Liver (tissue), 9 donors: ENCODE data around the gene ANGPTL7. TPM values are rescaled to one million over a fixed set of nuclear protein-coding genes. Genes with fewer than 3 reads are reported as not detected.

ENCODE experiments used
- DNase-seq: peaks from one replicate; pipeline ENCODE4 v3.0.0-alpha.2; 2017; ENCODE audit warnings: low spot score
- H3K27ac ChIP-seq, 2 donors: one replicate each; pipeline ENCODE4 v1.7.0; 2013; ENCODE audit warnings: inconsistent platforms in 2 of 2, low read length in 2 of 2, control low read depth in 1 of 2, low read depth in 1 of 2, mild to moderate bottlenecking in 1 of 2
- H3K27me3 ChIP-seq, 4 donors: one replicate each; pipeline versions ENCODE4 v1.6.1 to v1.7.0; 2013; ENCODE audit warnings: low read length in 3 of 4, inconsistent platforms in 1 of 4, mild to moderate bottlenecking in 1 of 4, moderate library complexity in 1 of 4; ENCODE audit not compliant: control insufficient read depth in 4 of 4, insufficient read depth in 4 of 4
- H3K36me3 ChIP-seq, 4 donors: one replicate each; pipeline versions ENCODE4 v1.6.1 to v1.7.0; 2013; ENCODE audit warnings: low read length in 3 of 4, mild to moderate bottlenecking in 3 of 4, low read depth in 1 of 4, moderate library complexity in 1 of 4; ENCODE audit not compliant: control insufficient read depth in 4 of 4, insufficient read depth in 3 of 4
- H3K4me1 ChIP-seq, 4 donors: one replicate each; pipeline versions ENCODE4 v1.6.1 to v1.7.0; 2013; ENCODE audit warnings: low read length in 3 of 4, mild to moderate bottlenecking in 3 of 4, moderate library complexity in 1 of 4; ENCODE audit not compliant: control insufficient read depth in 4 of 4, insufficient read depth in 4 of 4
- H3K4me3 ChIP-seq, 3 donors: one replicate each; pipeline versions ENCODE4 v1.6.1 to v1.7.0; 2013; ENCODE audit warnings: low read length in 3 of 3, control low read depth in 1 of 3, low read depth in 1 of 3, mild to moderate bottlenecking in 1 of 3
- H3K9ac ChIP-seq, 2 donors: one replicate each; pipeline ENCODE4 v1.7.0; 2013; ENCODE audit warnings: low read length in 2 of 2, mild to moderate bottlenecking in 2 of 2, moderate library complexity in 2 of 2, control low read depth in 1 of 2, low read depth in 1 of 2
- H3K9me3 ChIP-seq, 4 donors: one replicate each; pipeline versions ENCODE4 v1.6.1 to v1.7.0; 2013; ENCODE audit warnings: low read length in 3 of 4; ENCODE audit not compliant: control insufficient read depth in 4 of 4
- ATF3 ChIP-seq: IDR thresholded peaks from 2 replicates; pipeline ENCODE4 v1.6.1; 2016; ENCODE audit warnings: antibody characterized with exemption
- EGR1 ChIP-seq, 2 donors: IDR thresholded peaks; 2 replicates each; pipeline ENCODE4 v1.6.1; 2016 to 2018; ENCODE audit warnings: antibody characterized with exemption in 2 of 2, low read depth in 2 of 2
- FOXA1 ChIP-seq: IDR thresholded peaks from 2 replicates; pipeline ENCODE4 v1.6.1; 2016; ENCODE audit warnings: antibody characterized with exemption
- GABPA ChIP-seq, 2 donors: IDR thresholded peaks in 1 of 2; conservative IDR thresholded peaks in 1 of 2; 2 replicates each; pipeline ENCODE4 v1.6.1; 2016; ENCODE audit warnings: antibody characterized with exemption in 2 of 2, mild to moderate bottlenecking in 1 of 2, moderate library complexity in 1 of 2
- HNF4A ChIP-seq, 2 donors: conservative IDR thresholded peaks; 2 replicates each; pipeline ENCODE4 v1.6.1; 2016; ENCODE audit warnings: antibody characterized with exemption in 2 of 2, mild to moderate bottlenecking in 2 of 2
- HNF4G ChIP-seq: IDR thresholded peaks from 2 replicates; pipeline ENCODE4 v1.6.1; 2016; ENCODE audit warnings: antibody characterized with exemption
- JUND ChIP-seq, 2 donors: IDR thresholded peaks; 2 replicates each; pipeline ENCODE4 v1.6.1; 2016; ENCODE audit warnings: antibody characterized with exemption in 2 of 2
- MAX ChIP-seq: IDR thresholded peaks from 2 replicates; pipeline ENCODE4 v1.6.1; 2016; ENCODE audit warnings: antibody characterized with exemption
- NR2F2 ChIP-seq: IDR thresholded peaks from 2 replicates; pipeline ENCODE4 v1.6.1; 2016; ENCODE audit warnings: antibody characterized with exemption
- REST ChIP-seq: IDR thresholded peaks from 2 replicates; pipeline ENCODE4 v1.6.1; 2016; ENCODE audit warnings: antibody characterized with exemption, mild to moderate bottlenecking
- RXRA ChIP-seq, 2 donors: IDR thresholded peaks; 2 replicates each; pipeline ENCODE4 v1.6.1; 2017 to 2018; ENCODE audit warnings: antibody characterized with exemption in 2 of 2, mild to moderate bottlenecking in 1 of 2
- SP1 ChIP-seq: IDR thresholded peaks from 2 replicates; pipeline ENCODE4 v1.6.1; 2018; ENCODE audit warnings: antibody characterized with exemption, mild to moderate bottlenecking
- TAF1 ChIP-seq: conservative IDR thresholded peaks from 2 replicates; pipeline ENCODE4 v1.6.1; 2016; ENCODE audit warnings: antibody characterized with exemption, mild to moderate bottlenecking
- YY1 ChIP-seq: IDR thresholded peaks from 2 replicates; pipeline ENCODE4 v1.6.1; 2016; ENCODE audit warnings: antibody characterized with exemption, mild to moderate bottlenecking
- ZBTB33 ChIP-seq: IDR thresholded peaks from 2 replicates; pipeline ENCODE4 v1.6.1; 2016; ENCODE audit warnings: antibody characterized with exemption
- WGBS: extraction: QIAGEN DNeasy Blood & Tissue Kit; methylation state at CpG from one replicate; pipeline ENCODE4 v1.1.7; 2013; 5-methylcytosine and 5-hydroxymethylcytosine counted together
- polyA plus RNA-seq, 2 donors: library from polyadenylated mRNA; stranded (reverse) in 1 of 2; unstranded in 1 of 2; fragments of 200-250 nt in 1 of 2; fragments of >200 nt in 1 of 2; fragmentation: Nextera tagmentation in 1 of 2; extraction: Ambion mirVana in 1 of 2; gene quantifications; one replicate each; pipeline versions ENCODE4 v1.2.1 to v1.2.3, GENCODE V29; 2013 to 2015
- total RNA-seq, 2 donors: library from RNA; depleted of rRNA; stranded (reverse); fragments of >200 nt; gene quantifications; one replicate each; pipeline ENCODE4 v1.2.3, GENCODE V29; 2014
- TF ChIP-seq, protein P1 (sequence below): fragments of 150-350 bp; IDR thresholded peaks from 2 replicates; pipeline ENCODE4 v1.5.1; 2017; ENCODE audit warnings: improper control_type of control experiment, low read depth, low read length; ENCODE audit not compliant: missing input control
- donor health status: healthy.
- donor health status: healthy.
- donor health status: healthy.
- donor health status: healthy.
- donor health status: healthy.

Gene ANGPTL7
- total and polyA plus RNA-seq, 4 donors = 0.06 to 0.07 TPM; not detected in 2

DNA sequence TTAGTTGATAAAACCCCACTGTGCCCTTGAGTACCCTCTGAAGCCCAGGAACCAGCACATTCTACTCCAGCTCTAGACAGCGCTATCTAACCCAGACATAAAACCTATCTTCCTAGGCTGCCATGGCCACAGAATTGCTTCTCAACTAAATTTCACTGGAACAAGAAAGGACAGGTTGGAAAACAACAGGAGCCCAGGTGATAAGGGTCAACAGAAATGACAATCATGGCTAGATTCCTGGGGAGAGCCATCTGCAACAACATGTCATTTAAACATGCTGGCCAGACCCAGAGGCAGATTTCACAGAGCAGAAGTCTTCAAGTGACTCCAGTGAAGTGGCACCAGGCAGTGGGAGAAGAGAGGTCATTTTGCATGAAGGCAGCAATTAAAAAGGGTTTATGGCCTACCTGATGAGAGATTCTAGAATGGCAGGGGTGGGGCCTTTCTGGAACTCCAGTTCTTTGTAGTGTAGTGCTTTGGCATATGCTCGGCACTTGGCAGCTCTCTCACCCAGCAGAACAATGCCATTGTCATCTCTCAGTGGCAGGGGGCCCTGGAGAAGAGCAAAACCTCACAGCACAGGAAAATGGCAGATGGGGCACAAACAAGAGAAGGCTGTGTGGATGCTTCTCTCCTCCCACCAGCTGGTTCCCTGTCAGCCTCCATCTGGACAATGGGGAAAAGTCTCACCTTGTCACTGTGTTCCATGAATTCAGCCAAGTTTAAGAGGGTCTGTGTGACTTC is 9.9 kb downstream of the ANGPTL7 start:
- 96% methylated on average over 2 of the region's 2 CpGs for WGBS
- H3K4me3 ChIP-seq = no peak overlapping the region
- H3K27ac ChIP-seq = no peak overlapping the region
- no peaks in the 10 kb centered on the region for H3K27me3 ChIP-seq
- H3K9me3 ChIP-seq = no peaks in the 10 kb centered on the region
- TF ChIP-seq JUND (IDR thresholded peaks at IDR 0.05) (no peak), REST (no peak), GABPA (IDR thresholded peaks at IDR 0.05 in 1 of 2, conservative IDR thresholded peaks at IDR 0.05 in 1 of 2) (no peak), YY1 (no peak), NR2F2 (no peak), FOXA1 (no peak), ZBTB33 (no peak), EGR1 (IDR thresholded peaks at IDR 0.05; ENCODE audit: low read depth in 2 of 2) (no peak), HNF4G (no peak), ATF3 (no peak), HNF4A (conservative IDR thresholded peaks at IDR 0.05) (no peak), SP1 (no peak), TAF1 (no peak), MAX (no peak), RXRA (IDR thresholded peaks at IDR 0.05) (no peak)
- TF ChIP-seq, protein P1, sequence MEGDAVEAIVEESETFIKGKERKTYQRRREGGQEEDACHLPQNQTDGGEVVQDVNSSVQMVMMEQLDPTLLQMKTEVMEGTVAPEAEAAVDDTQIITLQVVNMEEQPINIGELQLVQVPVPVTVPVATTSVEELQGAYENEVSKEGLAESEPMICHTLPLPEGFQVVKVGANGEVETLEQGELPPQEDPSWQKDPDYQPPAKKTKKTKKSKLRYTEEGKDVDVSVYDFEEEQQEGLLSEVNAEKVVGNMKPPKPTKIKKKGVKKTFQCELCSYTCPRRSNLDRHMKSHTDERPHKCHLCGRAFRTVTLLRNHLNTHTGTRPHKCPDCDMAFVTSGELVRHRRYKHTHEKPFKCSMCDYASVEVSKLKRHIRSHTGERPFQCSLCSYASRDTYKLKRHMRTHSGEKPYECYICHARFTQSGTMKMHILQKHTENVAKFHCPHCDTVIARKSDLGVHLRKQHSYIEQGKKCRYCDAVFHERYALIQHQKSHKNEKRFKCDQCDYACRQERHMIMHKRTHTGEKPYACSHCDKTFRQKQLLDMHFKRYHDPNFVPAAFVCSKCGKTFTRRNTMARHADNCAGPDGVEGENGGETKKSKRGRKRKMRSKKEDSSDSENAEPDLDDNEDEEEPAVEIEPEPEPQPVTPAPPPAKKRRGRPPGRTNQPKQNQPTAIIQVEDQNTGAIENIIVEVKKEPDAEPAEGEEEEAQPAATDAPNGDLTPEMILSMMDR = no peak
- DNase-seq = no peak
- H3K36me3 ChIP-seq = peaks cover 15 to 53% (median 42%) of the 10 kb centered on the region in 4 donors
- no peak overlapping the region for H3K9ac ChIP-seq
- H3K4me1 ChIP-seq = no peaks in the 10 kb centered on the region
